ENCODE data around the gene ILK.

Gene ILK

DNA sequence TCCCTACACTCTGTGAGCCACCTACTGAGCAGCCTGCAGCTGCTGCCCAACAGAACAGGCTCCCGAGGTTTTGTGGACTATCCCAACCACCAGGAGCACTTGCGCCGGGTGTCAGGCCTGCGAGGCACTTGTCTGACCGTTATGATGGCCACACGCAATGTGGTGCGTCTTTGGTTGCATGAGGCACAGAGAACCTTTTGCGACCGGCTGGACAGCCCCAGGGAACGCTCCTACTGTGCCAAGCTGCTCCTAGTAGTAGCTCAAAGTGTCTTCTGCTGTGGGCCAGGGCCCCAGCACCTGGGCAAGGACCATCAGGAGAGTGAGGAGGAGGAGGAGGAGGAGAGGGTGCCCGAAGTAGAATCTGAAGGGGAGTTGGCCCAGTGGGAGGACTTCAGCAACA, 46.5 kb upstream of the ILK start:
- Histone ChIP-seq H4K20me1 (ENCODE audit: insufficient read depth, low read length) (no peaks in the 10 kb centered on the region), H3K27me3 (ENCODE audit: insufficient read depth, low read length) (no peaks in the 10 kb centered on the region), H3K4me3 (ENCODE audit: low read depth, low read length, poor library complexity, severe bottlenecking) (no peak overlapping the region), H2AFZ (ENCODE audit: low read length) (no peak overlapping the region), H3F3A (ENCODE audit: insufficient read depth, low read length) (no peaks in the 10 kb centered on the region), H3K4me2 (ENCODE audit: low read length) (no peak overlapping the region), H3K79me2 (ENCODE audit: insufficient read depth, low read length) (no peaks in the 10 kb centered on the region), H3K9me2 (ENCODE audit: low read depth, low read length) (no peaks in the 10 kb centered on the region), H3K27ac (ENCODE audit: low read depth, low read length, poor library complexity, severe bottlenecking) (no peak overlapping the region), H3K9me3 (ENCODE audit: low read length) (no peaks in the 10 kb centered on the region), H3K4me1 (ENCODE audit: insufficient read depth, low read length, severe bottlenecking) (no peaks in the 10 kb centered on the region), H3K36me3 (ENCODE audit: insufficient read depth, low read length) (no peaks in the 10 kb centered on the region), H3K9ac (ENCODE audit: low read length) (no peak overlapping the region)
- no peak for TF ChIP-seq CTCF (IDR thresholded peaks at IDR 0.05; ENCODE audit: low read length)
- no peak for TF ChIP-seq EZH2 (IDR thresholded peaks at IDR 0.05; ENCODE audit: borderline replicate concordance, low read length)

DNA sequence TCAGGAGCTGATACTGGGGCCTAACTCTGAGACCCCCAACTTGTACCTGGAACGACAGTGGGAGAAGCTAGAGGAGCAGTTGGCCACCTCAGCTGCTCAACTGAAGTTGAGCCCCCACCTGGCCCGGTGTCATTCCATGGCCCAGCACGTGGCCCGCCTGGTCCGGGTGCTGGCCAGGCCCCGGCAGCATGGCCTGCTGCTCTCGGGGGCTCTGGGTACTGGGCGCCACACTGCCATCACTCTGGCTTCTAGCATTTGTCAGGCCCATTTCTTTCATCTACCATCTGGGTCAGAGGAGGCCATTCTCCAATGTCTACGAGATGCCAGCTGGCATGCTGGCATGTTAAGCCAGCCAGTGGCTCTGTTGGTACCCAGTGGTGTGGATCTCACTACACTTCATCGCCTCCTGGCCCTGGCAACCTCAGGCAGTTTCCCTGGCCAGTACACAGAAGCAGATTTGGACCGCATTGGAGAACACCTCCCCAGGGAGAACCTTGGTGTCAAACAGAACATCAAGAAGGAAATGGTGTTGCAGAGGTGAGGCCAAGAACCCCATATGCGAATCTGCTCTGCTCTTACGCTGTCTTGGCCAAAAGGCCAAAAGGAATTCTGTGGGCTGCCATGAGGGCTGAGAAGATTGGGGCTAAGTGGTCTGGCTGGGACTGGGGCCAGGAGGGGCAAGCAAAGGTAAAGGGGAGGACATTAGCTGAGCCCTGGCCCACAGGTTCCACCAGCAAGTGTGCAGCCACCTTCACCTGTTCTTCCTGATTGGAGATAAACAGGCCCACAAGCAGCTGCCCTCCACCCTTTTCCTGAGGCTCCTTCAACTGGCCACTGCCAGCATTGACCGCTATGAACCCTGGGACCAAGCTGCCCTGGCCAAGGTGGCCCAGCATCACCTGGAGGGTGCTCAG, 45.6 kb upstream of the ILK start:
- no peaks in the 10 kb centered on the region for H3K36me3 ChIP-seq (ENCODE audit: insufficient read depth, low read length)
- H3K9ac ChIP-seq (ENCODE audit: low read length) = no peak overlapping the region
- no peaks in the 10 kb centered on the region for H3K9me3 ChIP-seq (ENCODE audit: low read length)

GRCh38 chr11:6559369-6559768, 44.2 kb upstream of the ILK start:
- no peaks in the 10 kb centered on the region for H3K4me1 ChIP-seq (ENCODE audit: insufficient read depth, low read length, severe bottlenecking)
- no peak overlapping the region for H2AFZ ChIP-seq (ENCODE audit: low read length)
- H3K4me3 ChIP-seq (ENCODE audit: low read depth, low read length, poor library complexity, severe bottlenecking) = no peak overlapping the region
- no peaks in the 10 kb centered on the region for H4K20me1 ChIP-seq (ENCODE audit: insufficient read depth, low read length)
- no peaks in the 10 kb centered on the region for H3K79me2 ChIP-seq (ENCODE audit: insufficient read depth, low read length)
- H3K27ac ChIP-seq (ENCODE audit: low read depth, low read length, poor library complexity, severe bottlenecking) = no peak overlapping the region
- H3K36me3 ChIP-seq (ENCODE audit: insufficient read depth, low read length) = no peaks in the 10 kb centered on the region
- no peaks in the 10 kb centered on the region for H3F3A ChIP-seq (ENCODE audit: insufficient read depth, low read length)
- H3K9me3 ChIP-seq (ENCODE audit: low read length) = no peaks in the 10 kb centered on the region
- H3K9me2 ChIP-seq (ENCODE audit: low read depth, low read length) = no peaks in the 10 kb centered on the region
- no peaks in the 10 kb centered on the region for H3K27me3 ChIP-seq (ENCODE audit: insufficient read depth, low read length)
- no peak overlapping the region for H3K4me2 ChIP-seq (ENCODE audit: low read length)
- H3K9ac ChIP-seq (ENCODE audit: low read length) = no peak overlapping the region
- no peak for TF ChIP-seq EZH2 (IDR thresholded peaks at IDR 0.05; ENCODE audit: borderline replicate concordance, low read length)
- TF ChIP-seq CTCF (IDR thresholded peaks at IDR 0.05; ENCODE audit: low read length) = no peak

More for the DNA sequence above, 45.6 kb upstream of the ILK start:
- Histone ChIP-seq H3K27ac (ENCODE audit: low read depth, low read length, poor library complexity, severe bottlenecking) (no peak overlapping the region), H3K4me2 (ENCODE audit: low read length) (no peak overlapping the region), H3K9me2 (ENCODE audit: low read depth, low read length) (no peaks in the 10 kb centered on the region), H3F3A (ENCODE audit: insufficient read depth, low read length) (no peaks in the 10 kb centered on the region), H3K27me3 (ENCODE audit: insufficient read depth, low read length) (no peaks in the 10 kb centered on the region), H3K4me3 (ENCODE audit: low read depth, low read length, poor library complexity, severe bottlenecking) (no peak overlapping the region), H3K79me2 (ENCODE audit: insufficient read depth, low read length) (no peaks in the 10 kb centered on the region), H4K20me1 (ENCODE audit: insufficient read depth, low read length) (no peaks in the 10 kb centered on the region), H3K4me1 (ENCODE audit: insufficient read depth, low read length, severe bottlenecking) (no peaks in the 10 kb centered on the region), H2AFZ (ENCODE audit: low read length) (no peak overlapping the region)
- TF ChIP-seq EZH2 (IDR thresholded peaks at IDR 0.05; ENCODE audit: borderline replicate concordance, low read length) = no peak
- no peak for TF ChIP-seq CTCF (IDR thresholded peaks at IDR 0.05; ENCODE audit: low read length)
